ENCODE data around the gene TARS2. TPM values are rescaled to one million over a fixed set of nuclear protein-coding genes. Genes with fewer than 3 reads are reported as not detected.

The TARS2 gene
- polyA plus RNA-seq, 3 donors = 12.0 to 14.7 (median 14.6) TPM

GRCh38 chr1:150545486-150546032 lies 58.3 kb downstream of the TARS2 start:
- no peak for TF ChIP-seq CTCF (IDR thresholded peaks at IDR 0.05)
- H3K4me1 ChIP-seq (ENCODE audit: control insufficient read depth in 1 of 2, insufficient read depth in 2 of 2, low read length in 2 of 2) = peaks cover 20 to 21% of the 10 kb centered on the region in 2 donors
- H3K9me3 Mint-ChIP-seq = no peaks in the 10 kb centered on the region
- H3K79me2 ChIP-seq (ENCODE audit: insufficient read depth, low read length) = peaks cover 11% of the 10 kb centered on the region
- no peak overlapping the region for H2AFZ ChIP-seq (ENCODE audit: insufficient read depth, low read depth, low read length, poor library complexity, severe bottlenecking)
- no peak for DNase-seq
- no peaks in the 10 kb centered on the region for H3K36me3 ChIP-seq (replicated peaks in 1 of 2; ENCODE audit: control insufficient read depth in 1 of 2, insufficient read depth in 2 of 2, low read length in 2 of 2)
- peak overlapping the region in 1 of 7 donors; percentile 53 for H3K27ac Mint-ChIP-seq
- no peak overlapping the region for H3K4me2 ChIP-seq (replicated peaks; ENCODE audit: extremely low read depth, low read length, poor library complexity, severe bottlenecking)
- peaks cover 4 to 8% (median 6%) of the 10 kb centered on the region in 3 donors for H3K27me3 Mint-ChIP-seq (ENCODE audit: low read depth in 3 of 3)
- H4K20me1 ChIP-seq (ENCODE audit: insufficient read depth, low read length) = no peaks in the 10 kb centered on the region
- H3K9ac ChIP-seq (ENCODE audit: insufficient read depth, low read length, poor library complexity, severe bottlenecking) = no peak overlapping the region
- H3K4me3 Mint-ChIP-seq = no peak overlapping the region
- peaks cover 23% of the 10 kb centered on the region for H3K4me1 Mint-ChIP-seq
- H3K27me3 ChIP-seq (ENCODE audit: control insufficient read depth in 2 of 2, insufficient read depth in 2 of 2, low read length in 2 of 2) = peaks cover 0 to 3% of the 10 kb centered on the region in 2 donors
- H3K27ac ChIP-seq (ENCODE audit: low read depth in 1 of 2, low read length in 2 of 2) = no peak overlapping the region
- no peak overlapping the region for H3K4me3 ChIP-seq (replicated peaks in 1 of 3; ENCODE audit: low read depth in 2 of 3, low read length in 3 of 3)
- WGBS (ENCODE audit: insufficient coverage) = no CpG with 5 or more reads among the region's 6 CpGs
- no peaks in the 10 kb centered on the region for H3K36me3 Mint-ChIP-seq
- H3K9me3 ChIP-seq (replicated peaks in 1 of 2; ENCODE audit: control insufficient read depth in 1 of 2, insufficient read depth in 1 of 2, low read length in 2 of 2) = no peaks in the 10 kb centered on the region
- intact Hi-C loops (cut with micrococcal nuclease) = no loop called here

GRCh38 chr1:150546294-150546937 lies 59.2 kb downstream of the TARS2 start:
- Mint-ChIP-seq H3K9me3 (no peaks in the 10 kb centered on the region), H3K4me3 (no peak overlapping the region), H3K27me3 (ENCODE audit: low read depth in 3 of 3) (peaks cover 4 to 8% (median 6%) of the 10 kb centered on the region in 3 donors), H3K27ac (no peak overlapping the region), H3K36me3 (no peaks in the 10 kb centered on the region), H3K4me1 (peaks cover 32% of the 10 kb centered on the region)
- Histone ChIP-seq H3K4me3 (replicated peaks in 1 of 3; ENCODE audit: low read depth in 2 of 3, low read length in 3 of 3) (no peak overlapping the region), H3K79me2 (ENCODE audit: insufficient read depth, low read length) (peaks cover 15% of the 10 kb centered on the region), H3K27me3 (ENCODE audit: control insufficient read depth in 2 of 2, insufficient read depth in 2 of 2, low read length in 2 of 2) (peaks cover 0 to 3% of the 10 kb centered on the region in 2 donors), H3K4me1 (ENCODE audit: control insufficient read depth in 1 of 2, insufficient read depth in 2 of 2, low read length in 2 of 2) (peaks cover 28 to 30% of the 10 kb centered on the region in 2 donors), H3K9ac (ENCODE audit: insufficient read depth, low read length, poor library complexity, severe bottlenecking) (no peak overlapping the region), H2AFZ (ENCODE audit: insufficient read depth, low read depth, low read length, poor library complexity, severe bottlenecking) (no peak overlapping the region), H3K4me2 (replicated peaks; ENCODE audit: extremely low read depth, low read length, poor library complexity, severe bottlenecking) (no peak overlapping the region), H3K27ac (ENCODE audit: low read depth in 1 of 2, low read length in 2 of 2) (no peak overlapping the region), H3K9me3 (replicated peaks in 1 of 2; ENCODE audit: control insufficient read depth in 1 of 2, insufficient read depth in 1 of 2, low read length in 2 of 2) (no peaks in the 10 kb centered on the region), H3K36me3 (replicated peaks in 1 of 2; ENCODE audit: control insufficient read depth in 1 of 2, insufficient read depth in 2 of 2, low read length in 2 of 2) (no peaks in the 10 kb centered on the region), H4K20me1 (ENCODE audit: insufficient read depth, low read length) (no peaks in the 10 kb centered on the region)
- no peak for TF ChIP-seq CTCF (IDR thresholded peaks at IDR 0.05)
- WGBS (ENCODE audit: insufficient coverage) = 94% methylated on average over 10 of the region's 16 CpGs
- DNase-seq = no peak
- intact Hi-C loops (cut with micrococcal nuclease) = no loop called here

Data from CD14-positive monocyte (primary cell).